GM04504 (cell line): Measurements from ENCODE around the gene CREBRF.
"Not testable (repeated sequence)": the region's sequence is repeated elsewhere in the genome, so short reads cannot be mapped to it uniquely, and the experiment has no call there.

Source experiments
- DNase-seq: peaks from one replicate; pipeline ENCODE4 v3.0.0-alpha.2; 2012; ENCODE audit warnings: low read depth

The CREBRF gene

GRCh38 chr5:173055983-173056782 lies at the start of gene CREBRF:
Gene CREBRF, plus strand, starts transcription at chr5:173056352. Its CDS starts 24,424 bp downstream, at chr5:173080776.
- DNase-seq = peak; percentile 93

GRCh38 chr5:173010021-173010420 lies 46.1 kb upstream of the CREBRF start:
- DNase-seq = no peak

- peak; percentile 24 for DNase-seq
These were observed 45.3 kb upstream of the CREBRF start for GRCh38 chr5:173010547-173011464.

GRCh38 chr5:173011566-173011965 lies 44.6 kb upstream of the CREBRF start:
- no peak for DNase-seq

- no peak for DNase-seq
These were observed 43.3 kb upstream of the CREBRF start for GRCh38 chr5:173012882-173013281.

GRCh38 chr5:173014671-173015070 lies 41.5 kb upstream of the CREBRF start:
- no peak for DNase-seq

- DNase-seq = no peak
These were observed 41.0 kb upstream of the CREBRF start for GRCh38 chr5:173015192-173015591.

GRCh38 chr5:173015598-173016455 lies 40.3 kb upstream of the CREBRF start:
- DNase-seq = no peak

GRCh38 chr5:173016598-173017046 lies 39.5 kb upstream of the CREBRF start:
- peak; percentile 28 for DNase-seq

GRCh38 chr5:173017087-173017486 lies 39.1 kb upstream of the CREBRF start:
- DNase-seq = not testable (repeated sequence)

GRCh38 chr5:173018358-173018757 lies 37.8 kb upstream of the CREBRF start:
- no peak for DNase-seq

- no peak for DNase-seq
These were observed 36.0 kb upstream of the CREBRF start for GRCh38 chr5:173020154-173020581.

- DNase-seq = no peak
These were observed 35.5 kb upstream of the CREBRF start for GRCh38 chr5:173020643-173021042.

- no peak for DNase-seq
These were observed 30.5 kb upstream of the CREBRF start for GRCh38 chr5:173025651-173026050.

- DNase-seq = no peak
These were observed 28.2 kb upstream of the CREBRF start for GRCh38 chr5:173027905-173028304.

- DNase-seq = no peak
These were observed 27.3 kb upstream of the CREBRF start for GRCh38 chr5:173028811-173029327.

GRCh38 chr5:173029499-173029921 lies 26.6 kb upstream of the CREBRF start:
- no peak for DNase-seq

GRCh38 chr5:173032096-173032495 lies 24.1 kb upstream of the CREBRF start:
- not testable (repeated sequence) for DNase-seq

GRCh38 chr5:173032730-173033129 lies 23.4 kb upstream of the CREBRF start:
- DNase-seq = no peak

- no peak for DNase-seq
These were observed 22.2 kb upstream of the CREBRF start for GRCh38 chr5:173033923-173034322.

- DNase-seq = no peak
These were observed 20.0 kb upstream of the CREBRF start for GRCh38 chr5:173035904-173036707.
